ENCODE data around the gene CBFA2T3.

Gene CBFA2T3

GRCh38 chr16:88917146-88917914, 59.7 kb downstream of the CBFA2T3 start:
- no peak overlapping the region for H3K4me3 ChIP-seq (ENCODE audit: low read length)
- no peak for DNase-seq (ENCODE audit: low read depth)
- no peak for TF ChIP-seq CTCF (conservative IDR thresholded peaks at IDR 0.05; ENCODE audit: low read depth, low read length)

- no peak overlapping the region for H3K4me3 ChIP-seq (ENCODE audit: low read length)
- no peak for DNase-seq (ENCODE audit: low read depth)
- no peak for TF ChIP-seq CTCF (conservative IDR thresholded peaks at IDR 0.05; ENCODE audit: low read depth, low read length)
Observed at GRCh38 chr16:88915639-88916327, 61.2 kb downstream of the CBFA2T3 start.

GRCh38 chr16:88914750-88915368, 62.1 kb downstream of the CBFA2T3 start:
- DNase-seq (ENCODE audit: low read depth), result no peak
- no peak for TF ChIP-seq CTCF (conservative IDR thresholded peaks at IDR 0.05; ENCODE audit: low read depth, low read length)
- H3K4me3 ChIP-seq (ENCODE audit: low read length), result no peak overlapping the region

- no peak overlapping the region for H3K4me3 ChIP-seq (ENCODE audit: low read length)
Observed at GRCh38 chr16:88913870-88914269, 63.1 kb downstream of the CBFA2T3 start.

GRCh38 chr16:88913001-88913612, 63.9 kb downstream of the CBFA2T3 start:
- no peak for DNase-seq (ENCODE audit: low read depth)
- no peak for TF ChIP-seq CTCF (conservative IDR thresholded peaks at IDR 0.05; ENCODE audit: low read depth, low read length)

More at GRCh38 chr16:88913870-88914269, 63.1 kb downstream of the CBFA2T3 start:
- no peak for TF ChIP-seq CTCF (conservative IDR thresholded peaks at IDR 0.05; ENCODE audit: low read depth, low read length)
- DNase-seq (ENCODE audit: low read depth), result no peak

GRCh38 chr16:88912556-88912955, 64.5 kb downstream of the CBFA2T3 start:
- H3K4me3 ChIP-seq (ENCODE audit: low read length), result no peak overlapping the region
- no peak for DNase-seq (ENCODE audit: low read depth)
- TF ChIP-seq CTCF (conservative IDR thresholded peaks at IDR 0.05; ENCODE audit: low read depth, low read length), result no peak

More at GRCh38 chr16:88913001-88913612, 63.9 kb downstream of the CBFA2T3 start:
- H3K4me3 ChIP-seq (ENCODE audit: low read length), result no peak overlapping the region

All from retinal pigment epithelial cell (primary cell).